ENCODE results near the gene TSSK6.

Gene TSSK6

GRCh38 chr19:19470579-19470978 is 44.8 kb downstream of the TSSK6 start:
- TF ChIP-seq CTCF (IDR thresholded peaks at IDR 0.05; ENCODE audit: control extremely low read depth, extremely low read depth, low read depth, missing control alignments) = no peak
- POLR2A ChIA-PET = interaction anchor here (0.7 kb wide), 1 partner anchor 105 kb away, joined by 3 read pairs; no protein-coding TSS in a partner anchor
- DNase-seq (ENCODE audit: extremely low spot score) = no peak
- CTCF ChIA-PET = interaction anchor here (0.9 to 2.2 kb wide), 3 partner anchors 13 to 66 kb away, joined by 3 to 7 read pairs (median 4); partner anchors contain the start of gene GATAD2A

GRCh38 chr19:19468424-19469050 is 46.8 kb downstream of the TSSK6 start:
- ChIA-PET CTCF (no interaction called here), POLR2A (no interaction called here)
- no peak for DNase-seq (ENCODE audit: extremely low spot score)

GRCh38 chr19:19466201-19466600 is 49.1 kb downstream of the TSSK6 start:
- DNase-seq (ENCODE audit: extremely low spot score) = no peak
- TF ChIP-seq CTCF (IDR thresholded peaks at IDR 0.05; ENCODE audit: control extremely low read depth, extremely low read depth, low read depth, missing control alignments) = no peak
- ChIA-PET POLR2A (no interaction called here), CTCF (interaction anchor here (0.9 to 1.3 kb wide), 2 partner anchors 20 to 24 kb away, joined by 3 to 4 read pairs; no protein-coding TSS in a partner anchor)

More at GRCh38 chr19:19468424-19469050, 46.8 kb downstream of the TSSK6 start:
- TF ChIP-seq CTCF (IDR thresholded peaks at IDR 0.05; ENCODE audit: control extremely low read depth, extremely low read depth, low read depth, missing control alignments) = no peak

GRCh38 chr19:19465436-19466070 is 49.8 kb downstream of the TSSK6 start:
- DNase-seq (ENCODE audit: extremely low spot score) = no peak
- ChIA-PET CTCF (no interaction called here), POLR2A (no interaction called here)
- no peak for TF ChIP-seq CTCF (IDR thresholded peaks at IDR 0.05; ENCODE audit: control extremely low read depth, extremely low read depth, low read depth, missing control alignments)

GRCh38 chr19:19464339-19465098 is 50.8 kb downstream of the TSSK6 start:
- no peak for DNase-seq (ENCODE audit: extremely low spot score)
- ChIA-PET POLR2A (no interaction called here), CTCF (interaction anchor here (1.0 to 1.7 kb wide), 3 partner anchors 16 to 26 kb away, joined by 3 to 8 read pairs (median 3); no protein-coding TSS in a partner anchor)
- no peak for TF ChIP-seq CTCF (IDR thresholded peaks at IDR 0.05; ENCODE audit: control extremely low read depth, extremely low read depth, low read depth, missing control alignments)
